Iris pigment epithelial cell (primary cell): ENCODE measurements around the gene FRMPD4.
A peak's percentile ranks its signal among the peaks of the same experiment; 100 is the strongest.

Experiments used
- DNase-seq: peaks from one replicate; pipeline ENCODE4 v3.0.0-alpha.2; 2011; ENCODE audit warnings: low read depth

Gene FRMPD4

DNA sequence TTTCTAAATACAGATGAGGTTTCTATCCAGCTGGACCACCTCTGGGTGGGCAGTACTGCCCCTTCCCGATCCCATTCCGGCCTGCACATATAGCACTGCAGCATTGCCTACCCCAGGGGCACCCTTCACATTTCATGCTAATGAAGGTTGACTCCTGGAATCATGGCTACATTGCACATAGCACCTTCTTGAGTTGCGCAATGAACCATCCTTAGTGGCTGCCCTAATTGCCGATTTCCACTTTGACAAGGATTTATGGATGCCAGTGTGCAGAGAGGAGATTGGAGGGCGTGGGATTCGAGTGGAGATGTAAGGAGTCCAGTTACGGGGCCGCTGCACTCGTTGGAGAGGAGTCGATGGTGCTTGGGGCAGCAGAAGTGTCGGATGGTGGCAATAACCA is 229.0 kb downstream of the FRMPD4 start:
- DNase-seq, result no peak

DNA sequence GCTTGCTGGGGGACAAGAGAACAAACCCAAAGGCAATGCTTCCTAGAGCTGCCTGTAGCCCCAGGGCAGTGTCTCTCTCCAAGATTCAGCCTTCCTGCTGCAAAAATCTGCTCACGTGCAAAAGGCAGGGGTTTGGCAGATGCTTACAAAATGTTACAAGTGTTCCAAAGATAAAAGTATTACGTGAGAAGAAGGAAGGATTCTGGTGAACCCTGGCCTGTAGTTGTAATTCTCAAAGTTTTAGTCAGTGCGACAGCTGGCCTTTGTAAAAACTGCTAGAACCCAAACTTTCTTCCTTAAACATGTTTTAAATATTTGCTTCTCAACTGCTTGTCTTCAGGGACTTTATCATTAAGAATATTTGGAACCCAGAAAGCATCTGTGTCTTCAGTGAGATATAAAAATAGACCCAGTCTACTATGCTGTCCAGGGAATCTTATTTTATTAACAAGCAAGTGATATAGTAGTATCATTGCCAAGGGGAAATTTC is 232.3 kb downstream of the FRMPD4 start:
- DNase-seq, result no peak

DNA sequence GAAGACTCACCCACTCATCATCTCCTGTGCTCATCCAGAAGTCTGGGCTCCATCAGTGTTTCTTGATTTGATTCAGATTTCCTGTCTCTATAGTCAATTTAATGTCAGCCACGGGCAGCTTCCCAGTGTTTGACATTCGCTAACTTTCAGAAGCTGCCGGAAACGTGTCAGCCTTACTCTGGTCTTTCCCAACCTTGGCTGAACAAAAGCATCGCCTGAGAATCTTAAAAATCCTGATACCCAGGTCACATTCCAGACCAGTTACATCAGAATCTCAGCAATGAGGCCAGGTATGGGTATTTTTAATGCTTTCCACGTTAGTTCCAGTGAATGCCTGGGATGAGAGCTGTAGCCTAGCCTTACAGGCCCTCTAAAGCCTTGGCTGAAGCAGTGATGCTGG is 233.8 kb downstream of the FRMPD4 start:
- DNase-seq, result peak; percentile 2

DNA sequence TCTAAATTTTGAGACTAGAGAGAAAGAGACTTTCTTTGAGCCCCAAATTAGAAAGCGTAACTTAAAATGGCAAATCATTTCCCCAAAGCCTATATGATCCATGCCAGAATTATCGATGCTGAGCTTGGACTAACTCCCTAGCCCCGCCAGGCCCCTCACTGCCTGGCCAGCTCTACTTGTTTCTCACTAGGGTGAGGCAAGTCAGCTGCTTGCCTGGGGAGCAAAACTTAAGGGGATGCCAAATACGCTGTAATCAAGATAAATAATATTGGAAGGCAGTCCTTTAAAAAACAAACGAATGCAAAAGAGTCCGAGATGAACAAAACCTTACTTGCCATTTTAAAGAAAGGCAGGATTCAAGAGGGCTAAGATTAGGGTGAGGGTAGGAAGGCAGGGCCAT is 236.0 kb downstream of the FRMPD4 start:
- DNase-seq, result no peak

DNA sequence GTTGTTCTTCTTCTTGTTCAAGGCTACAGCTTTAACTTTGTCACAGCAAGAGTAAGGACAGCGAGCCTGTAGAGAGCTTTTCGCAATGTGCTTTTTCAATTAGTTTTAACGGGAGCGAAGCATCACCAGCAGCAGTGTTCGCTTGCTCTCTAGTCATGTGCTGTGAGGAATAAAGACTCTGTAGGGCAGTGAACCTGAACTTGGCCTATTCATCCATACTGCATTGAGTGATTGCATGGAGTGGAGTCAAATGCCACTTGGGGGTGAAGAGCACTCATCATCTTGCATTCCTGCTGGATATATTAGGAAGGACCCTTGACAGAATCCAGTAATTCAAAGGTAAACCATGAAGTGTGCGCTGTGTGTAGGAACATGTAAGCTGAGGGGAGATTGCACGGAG is 240.0 kb downstream of the FRMPD4 start:
- no peak for DNase-seq

DNA sequence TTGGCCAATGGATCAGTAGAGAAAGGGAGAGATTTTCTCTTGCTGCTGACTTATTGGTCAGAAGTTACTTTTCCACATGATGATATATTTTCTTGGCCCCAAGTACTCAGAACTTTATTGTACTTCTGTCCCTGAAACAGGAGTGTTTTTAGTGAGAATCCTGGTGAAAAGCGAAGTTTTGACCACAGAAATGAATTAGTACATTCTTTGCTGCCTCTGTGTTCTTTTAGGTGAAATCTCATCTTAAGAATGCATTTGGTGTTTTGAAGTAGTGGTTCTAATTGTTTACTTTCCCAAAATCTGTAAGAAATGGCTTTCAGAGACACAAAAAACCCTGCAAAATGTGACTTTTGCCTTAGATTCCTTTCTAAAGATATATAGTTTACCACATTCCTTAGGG is 240.4 kb downstream of the FRMPD4 start:
- no peak for DNase-seq

DNA sequence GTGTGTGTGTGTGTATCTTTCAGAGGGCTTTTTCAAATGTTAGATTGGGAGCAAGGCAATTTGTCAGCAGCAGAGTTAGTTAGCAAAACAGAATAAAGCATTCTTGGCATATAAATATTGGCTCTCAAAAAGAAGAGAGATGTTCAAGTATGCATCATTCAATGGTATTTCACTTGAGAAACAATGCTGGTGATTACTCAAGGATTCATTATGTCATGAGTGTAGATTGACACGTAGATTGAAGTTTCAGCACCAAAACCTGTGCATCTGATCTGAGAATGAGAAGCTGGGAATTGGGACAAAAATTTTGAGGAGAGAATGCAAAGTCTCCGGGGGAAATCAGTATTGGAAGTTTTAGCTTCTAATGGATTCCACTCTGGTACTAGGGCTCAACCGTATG is 241.4 kb downstream of the FRMPD4 start:
- no peak for DNase-seq

DNA sequence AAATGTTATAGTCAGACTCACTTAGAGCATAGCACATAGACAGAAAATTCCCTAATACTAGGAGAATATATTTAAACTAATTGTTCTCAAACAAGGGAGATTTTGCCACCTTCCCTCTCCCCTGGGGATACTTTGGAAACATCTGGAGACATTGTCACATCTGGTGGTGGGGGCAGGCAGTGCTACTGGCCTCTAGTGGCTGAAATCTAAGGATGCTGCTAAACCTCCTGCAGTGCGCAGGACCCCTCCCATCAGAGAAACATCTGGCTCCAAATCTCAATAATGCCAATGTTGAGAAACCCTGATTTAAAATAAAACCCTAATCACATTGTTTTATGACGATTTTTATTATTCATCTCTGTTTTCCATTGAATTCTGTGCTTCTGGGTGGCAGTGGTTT is 244.9 kb downstream of the FRMPD4 start:
- DNase-seq, result no peak

DNA sequence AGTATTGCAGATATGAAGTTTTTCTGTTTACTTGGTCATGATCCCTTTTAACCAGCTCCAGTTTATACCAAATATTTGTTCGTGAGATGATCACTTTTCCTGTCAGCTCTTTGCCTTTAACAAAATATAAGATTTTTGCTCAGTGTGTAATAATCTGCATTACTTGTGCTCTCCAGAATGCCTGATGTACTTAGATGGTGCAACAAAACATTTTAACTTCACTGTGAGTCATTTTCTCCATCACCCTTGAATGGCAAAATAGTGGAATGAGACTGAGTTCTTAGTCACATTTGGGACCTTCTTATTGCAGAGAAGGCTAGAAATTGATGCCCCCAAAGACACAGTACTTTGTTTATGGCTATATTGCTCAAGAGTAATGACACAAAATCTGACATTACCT is 252.0 kb downstream of the FRMPD4 start:
- DNase-seq, result peak; percentile 17

DNA sequence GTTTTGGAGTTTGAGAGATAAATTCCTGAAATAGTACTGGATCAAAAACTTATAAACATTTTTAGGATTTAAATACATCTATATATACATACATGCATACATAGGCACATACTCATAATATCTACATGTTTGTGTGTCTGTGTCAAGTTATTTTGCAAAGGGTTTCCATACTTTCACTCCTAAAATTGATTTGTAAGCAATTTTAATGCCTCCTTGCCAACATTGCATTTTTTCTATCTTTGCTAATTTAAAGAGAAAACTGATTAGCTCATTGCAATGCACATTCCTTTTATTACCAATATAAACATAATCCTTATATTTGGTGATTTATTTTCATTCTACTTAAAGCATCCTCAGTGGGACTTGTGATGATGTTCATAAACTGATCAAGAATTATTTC is 258.3 kb downstream of the FRMPD4 start:
- no peak for DNase-seq

DNA sequence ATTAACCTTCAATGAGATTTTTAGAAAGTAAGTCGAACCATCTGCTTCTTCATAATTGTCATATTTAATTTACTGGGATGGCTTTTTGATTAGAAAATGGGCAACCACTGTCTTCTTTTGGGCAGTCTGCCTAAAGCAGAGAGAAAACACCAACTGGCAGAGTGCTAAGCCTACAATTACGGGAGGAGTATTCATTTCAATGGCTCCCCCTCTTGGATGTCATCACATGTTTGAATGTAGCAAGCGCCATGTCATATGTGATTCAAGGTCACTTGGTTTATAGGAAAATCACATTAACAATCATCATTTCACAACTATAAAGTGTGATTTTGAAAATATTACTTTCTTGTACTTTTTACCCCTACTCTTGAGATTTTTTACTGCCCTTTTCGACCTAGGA is 261.9 kb downstream of the FRMPD4 start:
- DNase-seq, result no peak

DNA sequence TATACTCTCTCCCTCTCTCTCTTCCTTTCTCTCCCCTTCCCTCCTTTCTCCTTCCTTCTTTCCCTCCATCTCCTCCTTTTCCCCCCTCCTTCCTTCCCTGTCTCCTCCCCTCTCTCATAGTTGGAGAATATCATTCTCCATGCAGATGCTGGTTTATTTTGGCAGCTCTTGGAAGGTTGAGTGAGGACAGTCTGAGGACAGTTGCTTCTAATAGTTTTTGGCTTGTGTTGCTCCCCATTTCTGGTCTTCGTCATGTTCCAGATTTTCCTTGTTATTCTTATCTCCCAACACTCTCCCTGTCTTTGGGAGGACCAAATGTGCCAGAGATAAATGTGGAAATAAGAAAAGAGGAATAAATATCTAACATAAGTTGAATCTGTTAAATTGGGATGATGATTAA is 263.0 kb downstream of the FRMPD4 start:
- DNase-seq, result no peak

DNA sequence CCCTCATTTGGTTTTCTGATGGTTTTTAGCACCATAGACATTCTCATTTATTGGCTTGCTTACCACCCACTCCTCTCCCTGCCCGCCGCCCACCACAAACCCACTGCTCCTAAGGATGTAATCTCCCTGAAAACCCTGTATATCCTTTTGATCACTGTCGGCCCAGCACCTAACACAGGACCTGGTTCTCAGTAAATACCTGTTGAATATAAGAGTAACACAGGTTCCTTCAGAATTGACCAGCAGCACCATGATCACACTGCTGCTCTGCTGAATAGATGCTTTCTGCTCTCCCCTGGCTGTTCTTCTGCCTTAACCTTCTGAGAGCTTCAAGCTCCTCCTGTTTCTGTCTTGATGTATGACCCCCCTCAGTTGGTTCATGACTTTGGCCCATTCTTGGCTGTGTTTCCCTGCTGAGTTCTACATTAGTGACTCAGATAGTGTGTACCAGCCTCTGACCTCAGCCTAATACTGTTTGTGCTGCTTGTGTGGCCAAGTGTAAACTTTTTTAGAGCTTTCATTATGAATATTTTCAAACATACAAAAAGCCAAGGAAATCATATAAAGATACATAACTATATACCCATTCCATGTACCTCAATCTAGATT is 265.3 kb downstream of the FRMPD4 start:
- peak; percentile 6 for DNase-seq

DNA sequence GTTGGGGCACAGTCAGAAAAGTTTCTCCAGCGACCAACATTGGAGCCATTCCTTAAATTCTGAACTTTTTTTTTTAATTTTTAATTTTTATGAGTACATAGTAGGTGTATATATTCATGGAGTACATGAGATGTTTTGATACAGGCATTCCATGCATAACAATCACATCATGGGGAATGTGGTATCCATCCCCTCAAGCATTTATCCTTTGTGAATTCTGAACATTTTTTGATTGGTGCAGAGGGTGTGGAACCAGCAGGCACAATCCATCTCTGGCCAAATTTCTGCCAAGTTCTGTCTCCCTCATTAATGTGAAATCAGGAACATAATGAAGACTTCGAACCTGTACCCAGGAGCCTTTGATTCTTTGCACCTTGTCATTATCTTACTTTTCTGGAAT is 267.0 kb downstream of the FRMPD4 start:
- no peak for DNase-seq

DNA sequence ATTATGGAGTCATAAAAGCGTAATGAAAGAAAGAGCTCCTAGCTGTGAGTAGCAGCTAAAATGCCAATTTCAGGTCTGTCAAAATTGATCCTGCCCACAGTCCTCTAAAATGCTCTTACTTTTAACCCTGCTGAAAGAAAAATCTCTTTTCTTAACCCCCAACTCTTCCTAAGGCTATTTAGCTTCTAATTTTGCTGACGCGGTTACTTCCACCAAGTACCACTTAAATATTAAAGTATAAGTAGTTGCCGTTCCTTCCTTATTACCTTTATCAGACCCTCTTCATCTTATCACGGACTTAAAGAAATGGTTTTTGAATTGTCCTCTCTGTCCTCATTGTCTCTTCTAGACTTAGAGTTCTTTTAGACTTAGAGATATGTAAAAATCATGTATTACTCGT is 272.2 kb downstream of the FRMPD4 start:
- DNase-seq, result no peak

DNA sequence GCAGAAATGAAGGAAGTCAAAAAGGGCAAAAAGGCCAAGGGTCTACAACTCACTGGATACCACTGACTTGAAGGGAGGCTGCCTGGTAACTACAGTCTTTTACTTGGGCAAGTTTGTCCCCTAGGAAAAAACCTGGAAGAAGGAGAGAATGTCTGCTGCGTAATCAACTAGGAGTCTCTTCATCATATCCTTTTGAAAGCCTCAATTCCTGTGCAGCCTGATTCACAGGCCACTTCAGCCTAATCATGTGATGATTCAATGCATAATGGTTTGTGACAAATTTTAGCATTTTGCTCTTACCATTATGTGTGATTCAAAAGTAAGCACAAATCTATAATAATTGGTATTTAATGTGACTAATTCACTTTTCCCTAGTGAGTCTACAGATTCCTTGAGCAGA is 273.6 kb downstream of the FRMPD4 start:
- no peak for DNase-seq

DNA sequence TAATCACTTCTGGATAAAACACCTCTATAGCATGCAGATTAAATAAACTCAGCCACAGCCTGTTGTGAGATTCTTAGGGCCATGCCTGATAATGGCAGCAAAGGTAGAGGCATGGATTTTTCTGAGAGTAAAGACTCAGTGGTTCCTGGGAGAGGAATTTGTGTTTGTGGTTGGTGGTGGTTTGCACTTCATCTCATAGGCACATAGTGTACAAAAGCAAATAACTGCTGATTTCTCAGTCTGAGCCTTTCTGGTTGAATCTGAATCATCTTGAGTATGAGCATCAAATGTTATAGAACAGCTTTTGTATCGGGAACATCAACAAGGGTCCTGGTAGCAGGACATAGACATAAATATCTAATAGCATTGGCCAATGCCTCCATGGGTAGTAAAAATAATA is 274.3 kb downstream of the FRMPD4 start:
- DNase-seq, result peak; percentile 7

DNA sequence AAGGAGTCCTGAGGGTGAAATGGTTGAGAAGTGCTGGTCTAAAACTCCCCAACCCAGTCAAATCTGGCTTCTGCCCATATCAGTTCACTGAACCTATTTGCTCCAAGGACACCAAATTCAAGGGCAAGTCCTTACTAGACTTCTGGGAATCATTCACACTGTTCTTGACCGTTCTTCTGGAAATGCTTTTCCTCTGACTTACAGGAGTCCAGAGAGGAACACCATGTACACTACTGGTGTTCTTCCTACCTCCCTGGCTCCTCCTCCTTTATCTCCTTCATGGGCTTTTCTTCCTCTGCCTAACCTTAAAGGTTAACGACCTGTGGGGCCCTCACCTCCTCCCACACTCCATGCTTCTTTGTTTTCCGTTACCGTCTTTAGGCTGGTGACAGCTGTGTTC is 281.3 kb downstream of the FRMPD4 start:
- no peak for DNase-seq

DNA sequence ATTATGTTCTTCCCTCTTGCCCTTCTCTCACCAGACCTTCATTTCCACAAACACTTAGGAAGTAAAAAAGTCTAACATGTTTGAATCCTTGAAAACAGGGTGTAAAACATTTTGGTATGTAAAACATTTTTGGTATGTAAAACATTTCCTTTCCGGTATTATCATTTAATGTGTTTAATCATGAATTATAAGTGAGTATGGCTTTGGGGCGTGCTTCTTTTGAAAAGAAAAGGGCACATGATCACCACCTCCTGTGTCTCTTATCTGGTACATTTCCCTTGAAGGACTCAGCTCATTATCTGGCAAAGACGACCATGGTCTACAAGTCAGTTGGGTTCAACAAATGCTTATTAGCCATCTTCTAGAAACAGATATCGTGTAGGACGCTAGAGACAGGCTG is 283.6 kb downstream of the FRMPD4 start:
- DNase-seq, result peak; percentile 7

DNA sequence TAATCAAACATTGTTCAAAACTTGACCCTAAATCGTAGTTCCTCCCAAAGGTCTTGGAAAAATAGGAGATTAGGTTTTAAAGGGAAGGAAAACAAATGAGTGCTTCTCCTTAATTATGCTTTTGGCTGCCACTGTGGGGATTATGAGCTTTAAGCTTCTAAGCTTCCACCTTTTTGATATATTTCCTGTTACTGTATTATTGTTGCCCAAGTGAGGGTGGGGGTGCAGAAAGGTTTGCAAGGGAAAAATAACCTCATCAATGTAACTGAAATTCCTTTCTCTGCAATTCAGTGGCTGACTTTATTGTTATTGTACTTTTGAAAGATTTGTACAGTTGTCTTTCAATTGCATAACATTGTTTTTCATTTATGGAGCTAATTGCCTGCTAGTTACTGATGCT is 285.1 kb downstream of the FRMPD4 start:
- no peak for DNase-seq

DNA sequence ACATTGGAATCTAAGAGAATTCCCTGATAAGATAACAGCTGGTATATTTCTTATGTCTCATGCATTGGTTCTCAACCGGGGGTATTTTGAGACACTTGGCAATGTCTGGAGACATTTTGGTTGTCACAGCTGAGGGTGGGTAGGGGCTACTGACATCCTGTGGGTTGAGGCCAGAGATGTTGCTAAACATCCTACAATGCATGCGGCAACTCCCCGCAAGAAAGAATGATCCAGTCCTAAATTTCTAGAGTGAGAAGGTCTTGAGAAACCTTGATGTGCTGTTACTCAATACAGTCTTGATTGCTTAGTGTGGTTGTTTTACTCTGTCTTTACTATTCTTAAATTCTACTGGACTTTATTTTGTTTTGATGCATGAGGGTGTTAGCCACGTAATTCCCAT is 287.2 kb downstream of the FRMPD4 start:
- DNase-seq, result peak; percentile 4

DNA sequence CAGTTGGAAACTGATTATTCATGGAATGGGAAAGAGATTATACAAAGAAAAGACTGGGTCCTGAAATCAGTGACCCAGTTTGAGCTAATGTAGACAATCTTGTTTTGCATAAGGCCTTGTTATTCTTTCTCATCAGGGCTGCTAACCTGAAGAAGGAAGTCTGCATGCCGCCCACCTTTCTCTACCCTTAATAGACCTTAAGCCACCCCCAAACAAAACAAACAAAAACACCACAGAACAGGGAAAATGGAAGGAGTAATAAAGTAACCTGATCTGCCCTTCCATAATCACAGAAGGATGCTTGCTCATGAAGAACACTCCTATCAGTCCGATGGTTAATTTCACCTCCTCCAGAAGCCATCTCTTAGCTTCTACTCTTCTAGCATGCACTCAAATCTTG is 288.1 kb downstream of the FRMPD4 start:
- no peak for DNase-seq

DNA sequence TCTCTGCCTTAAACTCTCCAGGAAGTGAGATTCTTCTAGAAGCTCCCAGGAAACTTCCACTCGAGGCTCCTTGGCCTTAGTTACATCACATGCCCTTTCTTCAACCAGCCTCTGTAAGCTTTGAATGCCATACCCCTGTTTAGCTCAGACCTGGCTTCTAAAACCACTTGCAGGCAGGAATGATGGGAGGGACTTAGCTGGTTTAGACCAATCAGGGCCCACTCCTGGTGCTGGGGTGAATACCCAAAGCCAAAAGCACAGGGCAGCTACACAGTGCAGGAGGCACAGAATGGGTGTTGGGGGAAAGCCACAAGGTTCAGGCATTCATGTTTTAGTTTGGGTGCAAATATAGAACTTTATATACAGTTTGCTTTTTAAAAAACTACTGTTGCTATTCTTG is 296.2 kb downstream of the FRMPD4 start:
- DNase-seq, result no peak

DNA sequence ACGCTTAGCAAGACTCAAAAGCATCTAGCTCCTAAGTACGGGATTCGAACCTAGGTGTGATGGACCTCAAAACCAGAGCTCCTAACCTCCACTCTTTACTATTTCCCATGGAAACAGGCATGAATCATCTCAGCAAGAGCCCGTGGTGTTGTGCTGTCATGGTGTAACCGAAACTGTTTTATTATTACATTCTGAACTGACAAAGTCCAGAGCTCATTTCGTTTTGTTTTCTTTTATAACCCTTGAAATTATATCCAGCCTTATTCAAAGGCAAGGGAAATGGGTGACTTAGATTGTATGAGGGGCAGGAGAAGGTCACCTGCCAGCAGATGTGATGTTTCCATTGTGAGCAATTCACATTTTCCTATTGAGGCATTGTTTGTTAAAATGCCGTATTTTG is 301.1 kb downstream of the FRMPD4 start:
- peak; percentile 4 for DNase-seq

DNA sequence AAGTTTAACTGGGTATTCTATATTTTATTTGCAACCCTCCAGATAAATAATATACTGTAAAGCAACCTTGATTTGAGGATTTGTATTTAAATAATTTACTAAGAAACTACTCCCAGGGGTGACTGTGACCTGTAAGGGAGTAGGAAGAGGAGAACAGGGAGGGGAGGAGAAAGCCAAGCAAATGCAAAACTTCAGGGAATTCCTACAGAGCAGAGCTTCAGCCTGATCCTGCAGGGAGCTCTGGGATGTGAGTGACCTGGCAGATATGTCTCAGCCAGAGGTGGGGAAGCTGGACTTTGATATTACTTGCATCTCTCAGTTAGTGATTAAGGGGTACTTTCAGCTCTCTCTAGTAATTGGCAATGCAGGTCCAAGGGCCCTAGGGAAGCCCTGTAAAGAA is 302.0 kb downstream of the FRMPD4 start:
- DNase-seq, result no peak
